Germinal center (tissue), 1 donor: ENCODE measurements around the gene WDFY3.
"Not testable (repeated sequence)": the region's sequence is repeated elsewhere in the genome, so short reads cannot be mapped to it uniquely, and the experiment has no call there.

ENCODE experiments used
- DNase-seq: peaks from one replicate; pipeline ENCODE4 v3.0.0; 2012; ENCODE audit warnings: mixed read lengths, low spot score

The WDFY3 gene

GRCh38 chr4:84852081-84852480 lies 114.4 kb downstream of the WDFY3 start:
- DNase-seq: no peak

- DNase-seq: no peak
These were observed 117.3 kb downstream of the WDFY3 start for GRCh38 chr4:84849051-84849640.

- no peak for DNase-seq
These were observed 118.1 kb downstream of the WDFY3 start for GRCh38 chr4:84848432-84848831.

GRCh38 chr4:84847978-84848377 lies 118.5 kb downstream of the WDFY3 start:
- DNase-seq: no peak

GRCh38 chr4:84846985-84847384 lies 119.5 kb downstream of the WDFY3 start:
- DNase-seq: no peak

DNA sequence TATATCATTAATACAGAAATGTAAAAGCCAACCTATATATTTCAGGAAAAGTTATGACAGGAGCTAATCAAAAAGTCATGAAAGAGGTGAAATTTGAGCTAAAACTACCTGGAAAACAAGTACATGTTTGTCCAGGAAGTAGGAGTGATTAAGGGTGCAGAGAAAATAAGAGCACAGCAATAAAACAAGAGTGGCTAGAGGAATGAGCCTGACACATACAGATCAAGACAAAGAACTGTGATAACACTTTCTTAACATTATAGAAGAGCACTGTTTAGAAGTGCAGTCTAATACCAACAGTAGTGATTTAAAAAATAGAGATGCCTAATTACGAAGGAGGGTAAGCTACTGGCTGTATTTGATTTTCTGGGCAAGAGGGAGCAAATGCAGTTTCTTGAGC lies 125.1 kb downstream of the WDFY3 start:
- no peak for DNase-seq

GRCh38 chr4:84837751-84838150 lies 128.7 kb downstream of the WDFY3 start:
- DNase-seq: no peak

DNA sequence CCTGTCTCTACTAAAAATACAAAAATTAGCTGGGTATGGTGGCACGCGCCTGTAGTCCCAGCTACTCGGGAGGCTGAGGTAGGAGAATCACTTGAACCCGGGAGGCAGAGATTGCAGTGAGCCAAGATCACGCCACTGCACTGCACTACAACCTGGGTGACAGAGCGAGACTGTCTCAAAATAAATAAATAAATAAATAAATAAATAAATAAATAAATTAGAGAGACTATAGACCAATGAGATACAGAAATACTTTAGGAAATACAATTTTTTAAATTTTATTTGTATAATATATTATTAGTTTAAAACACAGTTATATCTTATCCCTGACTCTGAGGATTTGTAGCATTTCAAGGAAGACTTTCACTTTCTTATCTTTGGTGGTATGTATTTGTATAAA lies 136.9 kb downstream of the WDFY3 start:
- DNase-seq: not testable (repeated sequence)

DNA sequence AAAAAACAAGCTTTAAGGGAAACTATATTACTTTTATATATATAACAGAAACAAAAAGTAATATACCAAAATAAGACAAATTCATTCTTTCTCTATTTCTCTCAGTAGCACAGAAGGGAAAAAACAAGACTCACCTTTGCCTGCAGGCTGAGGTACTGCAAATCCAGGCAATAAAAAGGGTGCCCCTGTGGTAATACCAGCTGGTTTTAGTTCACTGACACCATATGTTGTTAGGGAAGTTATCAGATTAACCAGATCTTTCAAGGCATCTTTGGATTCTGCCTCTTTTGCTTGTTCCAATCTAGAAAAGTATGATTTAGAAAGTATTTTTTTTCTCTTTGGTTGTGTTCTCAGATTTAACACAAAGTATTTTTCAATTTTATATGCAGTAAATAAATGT lies 139.8 kb downstream of the WDFY3 start:
- no peak for DNase-seq

DNA sequence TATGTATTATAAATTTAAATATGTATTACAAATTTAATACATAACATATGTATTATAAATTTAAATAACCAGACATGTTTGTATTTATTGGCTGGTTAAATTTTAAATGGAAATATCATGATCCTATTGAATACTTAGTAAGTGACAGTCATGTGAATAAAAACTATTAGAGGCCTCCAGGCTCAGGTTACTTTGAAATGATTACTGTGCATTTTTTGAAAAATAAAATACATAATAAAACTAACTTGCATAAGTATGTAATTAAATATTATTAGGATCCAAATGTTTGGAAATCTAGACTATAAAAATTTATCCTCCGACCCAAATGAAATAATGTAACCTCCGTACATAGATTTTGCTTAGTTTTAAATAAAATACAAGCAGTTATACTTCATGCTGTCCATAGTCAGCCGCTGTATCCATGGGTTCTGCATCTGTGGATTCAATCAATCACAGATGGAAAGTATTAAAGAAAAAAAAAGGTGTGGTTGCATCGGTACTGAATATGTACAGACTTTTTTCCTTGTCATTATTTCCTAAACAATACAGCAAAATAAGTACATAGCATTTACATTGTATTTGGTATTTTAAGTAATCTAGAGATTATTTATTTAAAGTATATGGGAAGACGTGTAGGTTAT lies 140.7 kb downstream of the WDFY3 start:
- no peak for DNase-seq

DNA sequence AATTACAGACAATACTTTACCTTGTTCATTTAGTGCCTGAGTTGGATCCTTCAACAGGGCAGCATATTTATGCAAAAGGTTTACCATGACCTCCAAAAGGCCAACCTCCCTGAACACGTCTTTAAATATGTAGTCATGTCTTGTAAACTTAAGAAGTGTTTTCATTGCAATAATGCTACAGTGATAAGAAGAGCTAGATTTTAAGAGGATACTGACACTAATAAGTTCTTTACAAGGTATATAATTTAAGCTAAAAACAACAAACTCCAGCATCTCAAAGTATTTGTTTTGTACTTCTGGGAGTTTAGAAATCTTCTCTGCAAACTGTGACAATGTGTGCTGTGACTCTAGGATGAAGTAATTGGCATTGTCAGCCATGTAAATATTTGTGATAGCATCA lies 145.4 kb downstream of the WDFY3 start:
- DNase-seq: no peak

- no peak for DNase-seq
These were observed 152.3 kb downstream of the WDFY3 start for GRCh38 chr4:84814094-84814750.

DNA sequence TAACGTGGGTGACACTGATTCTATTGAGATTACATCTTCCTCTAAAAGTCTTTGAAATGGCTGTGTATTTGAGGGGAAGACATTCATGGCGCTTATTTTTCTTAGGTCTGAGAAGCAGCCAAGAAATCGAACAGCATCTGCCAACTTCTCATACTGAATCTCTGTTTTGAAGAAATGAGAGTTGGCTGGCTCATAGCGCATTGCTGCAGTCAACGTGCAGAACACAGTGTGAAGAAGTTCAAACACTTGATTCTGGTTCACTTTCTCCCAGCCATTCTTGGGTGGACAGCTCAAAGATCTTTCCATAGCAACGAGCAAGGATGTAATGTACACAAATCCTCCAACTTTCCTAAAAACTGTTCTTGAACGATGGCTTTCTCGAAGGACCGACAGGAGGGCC lies 156.5 kb downstream of the WDFY3 start:
- DNase-seq: no peak

- DNase-seq: no peak
These were observed 158.2 kb downstream of the WDFY3 start for GRCh38 chr4:84808332-84808731.

DNA sequence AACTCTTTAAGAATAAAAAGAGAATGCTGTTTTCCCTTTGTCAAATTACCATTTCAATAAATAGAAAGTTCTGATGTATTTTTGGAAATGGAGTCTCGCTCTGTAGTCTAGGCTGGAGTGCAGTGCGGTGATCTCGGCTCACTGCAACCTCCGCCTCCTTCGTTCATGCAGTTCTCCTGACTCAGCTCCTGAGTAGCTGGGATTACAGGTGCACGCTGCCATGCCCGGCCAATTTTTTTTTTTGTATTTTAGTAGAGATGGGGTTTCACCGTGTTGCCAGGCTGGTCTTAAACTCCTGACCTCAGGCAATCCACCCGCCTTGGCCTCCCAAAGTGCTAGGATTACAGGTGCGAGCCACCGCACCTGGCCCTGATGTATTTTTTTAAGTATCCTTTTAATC lies 159.9 kb downstream of the WDFY3 start:
- not testable (repeated sequence) for DNase-seq

- DNase-seq: no peak
These were observed 162.4 kb downstream of the WDFY3 start for GRCh38 chr4:84804136-84804535.

DNA sequence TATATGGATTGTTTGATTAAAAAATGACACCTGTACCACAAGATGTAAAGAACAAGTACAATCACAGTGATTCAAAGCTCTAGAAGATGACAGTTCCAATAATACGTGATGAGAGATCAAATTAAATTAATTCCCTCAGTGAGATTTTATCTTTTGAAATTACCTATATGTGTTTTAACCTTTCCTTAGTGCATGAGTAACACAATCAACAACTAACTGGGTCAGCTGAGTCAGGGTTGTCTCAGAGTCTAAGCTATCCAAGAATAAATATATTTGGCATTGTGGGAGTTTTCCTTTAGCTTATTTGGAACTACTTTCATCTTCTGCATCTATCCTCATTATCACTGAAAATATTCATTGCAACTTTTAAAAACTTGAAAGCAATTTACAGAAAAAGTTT lies 162.8 kb downstream of the WDFY3 start:
- DNase-seq: no peak

- DNase-seq: no peak
These were observed 163.4 kb downstream of the WDFY3 start for GRCh38 chr4:84803116-84803515.

DNA sequence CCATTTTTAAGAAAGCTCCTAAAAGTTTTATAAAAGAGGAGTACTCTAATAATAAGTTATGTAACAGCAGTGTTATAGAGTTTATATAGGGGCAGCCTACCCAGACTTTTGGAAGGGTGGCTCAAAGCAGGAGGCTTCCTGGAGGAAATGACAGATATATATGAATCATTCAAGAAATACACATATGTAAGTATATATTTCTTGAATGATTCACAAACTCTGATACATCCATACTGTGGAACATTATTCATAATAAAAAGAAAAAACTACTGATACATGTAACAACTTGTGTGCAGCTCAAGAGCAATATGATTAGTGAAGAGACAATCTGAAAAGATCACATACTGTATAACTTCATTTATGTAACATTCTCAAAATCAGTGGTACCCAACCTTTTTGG lies 166.2 kb downstream of the WDFY3 start:
- DNase-seq: no peak

DNA sequence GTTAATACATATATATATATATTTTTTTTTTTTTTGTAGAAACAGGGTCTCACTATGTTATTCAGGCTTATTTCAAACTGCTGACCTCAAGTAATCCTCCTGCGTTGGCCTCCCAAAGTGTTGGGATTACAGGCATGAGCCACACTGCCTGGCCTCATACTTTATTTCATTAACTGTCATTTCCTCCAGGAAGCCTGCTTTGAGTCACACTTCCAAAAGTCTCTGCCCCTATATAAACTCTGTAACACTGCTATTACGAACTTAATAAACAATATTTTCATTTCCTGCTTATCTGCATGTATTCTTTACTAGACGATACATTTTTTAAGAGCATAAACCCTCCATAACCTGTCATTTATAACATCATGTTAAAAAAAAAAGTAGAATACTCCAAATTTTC lies 167.2 kb downstream of the WDFY3 start:
- DNase-seq: no peak

DNA sequence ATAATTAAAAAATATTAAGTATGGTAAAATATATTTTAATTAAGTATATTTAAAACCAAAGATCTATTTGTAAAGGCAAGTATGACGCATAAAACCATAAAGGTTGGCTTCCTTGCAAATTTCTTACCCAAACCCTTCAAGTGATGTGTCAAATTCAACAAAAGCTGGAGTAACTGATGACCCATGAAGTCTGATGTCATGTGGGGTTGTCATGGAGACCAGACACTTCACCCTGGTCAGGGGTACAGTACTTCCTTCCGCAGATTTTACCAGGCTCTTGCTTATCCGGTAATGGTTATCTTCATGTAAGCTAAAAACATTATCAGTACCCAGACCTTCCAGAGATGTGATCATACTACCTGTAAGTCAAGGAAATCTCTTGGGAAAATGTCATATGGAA lies 170.1 kb downstream of the WDFY3 start:
- no peak for DNase-seq

DNA sequence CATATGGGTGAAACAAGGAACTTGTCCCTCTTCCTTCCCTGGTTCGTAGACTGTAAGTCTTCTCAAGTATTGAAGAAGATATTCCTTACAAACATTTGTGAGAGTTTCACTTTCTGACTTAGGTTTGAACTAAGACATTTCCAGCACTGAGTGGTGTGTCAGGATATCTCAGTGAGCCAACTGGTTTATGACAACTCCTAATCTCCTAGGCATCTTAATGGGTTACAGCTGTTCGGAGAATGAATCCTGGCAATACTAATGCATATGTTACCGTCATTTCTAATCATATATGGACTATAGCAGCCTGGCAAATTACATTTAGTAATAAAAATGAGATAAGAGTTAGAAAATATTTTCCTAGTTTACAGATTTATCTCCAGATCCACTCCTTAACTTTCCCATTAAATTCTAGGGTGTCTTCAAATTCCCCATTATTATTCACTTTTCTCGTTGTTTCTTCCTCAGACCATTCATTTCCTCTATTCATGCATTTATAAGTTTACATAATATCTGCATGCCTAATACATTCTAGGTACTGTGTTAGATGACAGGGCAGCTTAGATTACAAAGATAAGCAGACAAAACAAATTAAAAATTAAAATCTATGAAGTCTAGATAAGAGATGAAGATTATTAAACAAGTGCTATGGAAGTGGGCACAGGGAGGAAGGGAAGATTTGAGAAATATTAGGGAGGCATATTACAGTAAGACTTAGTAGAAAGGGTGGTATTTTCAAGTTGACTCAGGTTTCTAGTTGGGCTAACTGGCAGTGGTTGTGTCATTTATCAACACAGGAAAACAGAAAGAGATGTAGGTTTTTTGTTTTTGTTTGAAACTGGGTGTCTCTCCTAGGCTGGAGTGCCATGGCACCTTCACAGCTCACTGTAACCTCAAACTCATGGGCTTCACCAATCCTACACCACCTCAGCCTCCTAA lies 173.9 kb downstream of the WDFY3 start:
- DNase-seq: no peak
